Measurements from ENCODE around the gene TRIM71. TPM values are rescaled to one million over a fixed set of nuclear protein-coding genes. Genes with fewer than 3 reads are reported as not detected.

The TRIM71 gene
- polyA plus RNA-seq, 6 donors from 2014 or later, result not detected

DNA sequence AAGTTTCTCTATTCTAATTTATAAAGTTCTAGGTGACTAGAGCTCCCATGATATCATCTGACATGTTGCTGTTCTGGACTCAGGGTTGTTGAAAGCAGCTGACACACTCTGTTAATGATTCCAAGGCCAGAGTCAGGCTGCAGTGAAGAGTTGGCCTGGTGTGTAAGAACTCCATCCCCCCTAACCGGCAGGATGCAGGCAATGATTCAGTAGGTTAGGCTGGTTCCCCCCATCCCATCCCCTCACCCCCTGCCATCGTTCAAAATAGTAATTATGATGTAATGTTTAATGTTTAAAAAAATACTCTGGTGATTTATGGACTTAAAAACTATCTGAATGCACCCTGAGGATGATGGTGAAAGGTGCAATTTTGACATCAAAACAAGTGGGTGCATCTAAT is 4.6 kb upstream of the TRIM71 start:
- H3K4me1 Mint-ChIP-seq, result peaks cover 3 to 22% (median 7%) of the 10 kb centered on the region in 3 donors
- H3K27me3 Mint-ChIP-seq, result peaks cover 31 to 34% (median 32%) of the 10 kb centered on the region in 3 donors
- H3K36me3 Mint-ChIP-seq, result no peaks in the 10 kb centered on the region
- peaks cover 0 to 5% (median 0%) of the 10 kb centered on the region in 7 donors for H3K9me3 Mint-ChIP-seq
- no peak for ATAC-seq (ENCODE audit: low read depth in 2 of 2)
- H3K4me3 Mint-ChIP-seq, result peak overlapping the region in 1 of 8 donors; percentile 51
- no peak overlapping the region for H3K27ac Mint-ChIP-seq
- DNase-seq, result no peak

DNA sequence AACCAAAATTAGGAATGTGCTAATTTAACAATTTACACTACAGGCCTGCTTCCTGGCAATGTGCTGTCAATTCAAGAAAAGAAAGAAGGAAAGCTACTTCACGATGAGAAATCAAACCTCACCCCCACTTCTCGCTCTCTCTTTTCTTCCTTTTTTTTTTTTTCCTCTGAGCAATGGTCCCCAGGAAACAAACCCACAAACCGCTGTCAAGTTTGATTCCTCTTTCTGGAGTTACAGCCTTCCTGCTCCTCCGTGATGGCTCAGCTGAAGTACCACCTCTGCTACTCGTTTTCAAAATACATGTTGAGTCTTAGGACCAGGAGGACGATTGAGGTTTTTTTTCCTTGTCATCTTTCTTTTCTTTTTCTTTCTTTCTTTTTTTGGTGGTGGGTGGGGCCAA is 3.4 kb upstream of the TRIM71 start:
- Mint-ChIP-seq H3K4me1 (peaks cover 8 to 28% (median 14%) of the 10 kb centered on the region in 3 donors), H3K4me3 (peak overlapping the region in 4 of 8 donors; percentile 12 to 64 (median 29)), H3K36me3 (no peaks in the 10 kb centered on the region), H3K9me3 (peaks cover 0 to 5% (median 0%) of the 10 kb centered on the region in 7 donors), H3K27ac (no peak overlapping the region), H3K27me3 (peaks cover 37 to 43% (median 41%) of the 10 kb centered on the region in 3 donors)
- ATAC-seq (ENCODE audit: low read depth in 2 of 2) (no peak), DNase-seq (no peak)

GRCh38 chr3:32815841-32816438 is 1.9 kb upstream of the TRIM71 start:
- Mint-ChIP-seq H3K36me3 (no peaks in the 10 kb centered on the region), H3K4me3 (peak overlapping the region; percentile 9 to 81 (median 76)), H3K27ac (no peak overlapping the region), H3K9me3 (peaks cover 0 to 3% (median 0%) of the 10 kb centered on the region in 7 donors), H3K27me3 (peaks cover 39 to 55% (median 43%) of the 10 kb centered on the region in 3 donors), H3K4me1 (peaks cover 8 to 28% (median 14%) of the 10 kb centered on the region in 3 donors)
- DNase-seq (no peak), ATAC-seq (ENCODE audit: low read depth in 2 of 2) (no peak)

DNA sequence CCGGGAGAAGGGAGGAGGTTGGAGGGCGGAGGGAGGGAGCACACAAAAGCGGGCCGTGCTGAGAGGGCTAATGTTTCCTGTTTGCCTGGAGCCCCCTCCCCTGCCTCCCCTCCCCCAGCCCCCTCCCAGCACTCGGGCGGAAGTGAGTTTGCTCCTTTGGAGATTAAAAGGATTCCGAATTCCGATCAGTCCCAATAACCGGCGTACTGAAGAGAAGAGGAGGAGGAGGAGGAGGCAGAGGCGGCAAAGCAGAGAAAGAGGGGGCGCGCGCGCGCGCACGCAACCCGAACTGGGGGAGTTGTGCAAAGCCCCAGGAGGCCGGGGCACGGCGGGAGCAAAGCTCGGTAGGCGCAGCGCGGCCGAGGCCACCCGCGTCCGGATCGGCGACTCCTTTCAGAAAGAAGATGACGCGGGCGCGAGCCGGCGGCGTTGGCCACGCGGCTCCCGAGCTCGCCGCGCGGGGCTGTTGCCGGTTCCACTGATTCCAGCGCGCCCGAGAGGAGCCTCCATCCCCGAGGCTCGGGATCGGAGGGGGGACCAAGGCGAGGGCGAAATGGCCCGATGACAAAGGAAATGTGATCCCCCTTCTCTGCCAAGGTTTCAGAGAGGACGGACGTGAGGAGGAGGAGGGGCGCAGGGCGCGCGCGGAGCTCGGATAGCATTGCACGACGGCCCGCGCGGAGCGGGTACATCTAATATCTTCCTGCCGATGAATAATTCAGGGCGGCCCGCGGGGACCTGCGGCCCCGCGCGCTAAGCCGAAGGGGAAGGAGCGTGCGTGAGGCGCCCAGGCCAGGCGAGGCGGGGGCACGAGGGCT is 1.1 kb upstream of the TRIM71 start:
- peaks cover 0 to under 1% (median 0%) of the 10 kb centered on the region in 7 donors for H3K9me3 Mint-ChIP-seq

GRCh38 chr3:32817257-32817557 is 590 bp upstream of the TRIM71 start:
- peak overlapping the region in 7 of 8 donors; percentile 70 to 89 (median 75) for H3K4me3 Mint-ChIP-seq
- H3K27ac Mint-ChIP-seq, result no peak overlapping the region
- H3K27me3 Mint-ChIP-seq, result peaks cover 37 to 55% (median 38%) of the 10 kb centered on the region in 3 donors
- peaks cover 8 to 28% (median 14%) of the 10 kb centered on the region in 3 donors for H3K4me1 Mint-ChIP-seq
- DNase-seq, result no peak
- no peak for ATAC-seq (ENCODE audit: low read depth in 2 of 2)
- no peaks in the 10 kb centered on the region for H3K36me3 Mint-ChIP-seq
- H3K9me3 Mint-ChIP-seq, result no peaks in the 10 kb centered on the region

More for the DNA sequence above, 1.1 kb upstream of the TRIM71 start:
- Mint-ChIP-seq H3K4me1 (peaks cover 8 to 28% (median 14%) of the 10 kb centered on the region in 3 donors), H3K27ac (peak overlapping the region in 2 of 6 donors; percentile 29 to 94), H3K4me3 (peak overlapping the region; percentile 71 to 89 (median 80)), H3K27me3 (peaks cover 37 to 52% (median 40%) of the 10 kb centered on the region in 3 donors), H3K36me3 (no peaks in the 10 kb centered on the region)
- DNase-seq, result peak; percentile 6
- ATAC-seq (ENCODE audit: low read depth in 2 of 2), result no peak

DNA sequence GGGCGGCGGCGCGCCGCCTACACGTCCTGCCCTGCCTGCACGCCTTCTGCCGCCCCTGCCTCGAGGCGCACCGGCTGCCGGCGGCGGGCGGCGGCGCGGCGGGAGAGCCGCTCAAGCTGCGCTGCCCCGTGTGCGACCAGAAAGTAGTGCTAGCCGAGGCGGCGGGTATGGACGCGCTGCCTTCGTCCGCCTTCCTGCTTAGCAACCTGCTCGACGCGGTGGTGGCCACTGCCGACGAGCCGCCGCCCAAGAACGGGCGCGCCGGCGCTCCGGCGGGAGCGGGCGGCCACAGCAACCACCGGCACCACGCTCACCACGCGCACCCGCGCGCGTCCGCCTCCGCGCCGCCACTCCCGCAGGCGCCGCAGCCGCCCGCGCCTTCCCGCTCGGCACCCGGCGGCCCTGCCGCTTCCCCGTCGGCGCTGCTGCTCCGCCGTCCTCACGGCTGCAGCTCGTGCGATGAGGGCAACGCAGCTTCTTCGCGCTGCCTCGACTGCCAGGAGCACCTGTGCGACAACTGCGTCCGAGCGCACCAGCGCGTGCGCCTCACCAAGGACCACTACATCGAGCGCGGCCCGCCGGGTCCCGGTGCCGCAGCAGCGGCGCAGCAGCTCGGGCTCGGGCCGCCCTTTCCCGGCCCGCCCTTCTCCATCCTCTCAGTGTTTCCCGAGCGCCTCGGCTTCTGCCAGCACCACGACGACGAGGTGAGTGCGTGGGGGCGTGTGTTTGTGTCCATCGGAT is 602 bp downstream of the TRIM71 start:
- H3K9me3 Mint-ChIP-seq, result no peaks in the 10 kb centered on the region
- H3K36me3 Mint-ChIP-seq, result no peaks in the 10 kb centered on the region
- DNase-seq, result no peak
- H3K4me3 Mint-ChIP-seq, result peak overlapping the region in 7 of 8 donors; percentile 51 to 86 (median 80)
- H3K4me1 Mint-ChIP-seq, result peaks cover 8 to 28% (median 14%) of the 10 kb centered on the region in 3 donors
- peaks cover 37 to 55% (median 43%) of the 10 kb centered on the region in 3 donors for H3K27me3 Mint-ChIP-seq
- ATAC-seq (ENCODE audit: low read depth in 2 of 2), result no peak
- peak overlapping the region in 1 of 6 donors; percentile 10 for H3K27ac Mint-ChIP-seq

- H3K27me3 Mint-ChIP-seq, result peaks cover 37 to 55% (median 43%) of the 10 kb centered on the region in 3 donors
- ATAC-seq (ENCODE audit: low read depth in 2 of 2) (no peak), DNase-seq (no peak)
- no peaks in the 10 kb centered on the region for H3K9me3 Mint-ChIP-seq
- H3K36me3 Mint-ChIP-seq, result no peaks in the 10 kb centered on the region
- H3K4me1 Mint-ChIP-seq, result peaks cover 8 to 28% (median 14%) of the 10 kb centered on the region in 3 donors
- H3K27ac Mint-ChIP-seq, result peak overlapping the region in 1 of 6 donors; percentile 10
- peak overlapping the region; percentile 15 to 86 (median 80) for H3K4me3 Mint-ChIP-seq
These were observed 1.2 kb downstream of the TRIM71 start for GRCh38 chr3:32818970-32819511.

GRCh38 chr3:32819551-32820348 is 2.0 kb downstream of the TRIM71 start:
- Mint-ChIP-seq H3K4me3 (peak overlapping the region; percentile 18 to 86 (median 80)), H3K36me3 (no peaks in the 10 kb centered on the region)

DNA sequence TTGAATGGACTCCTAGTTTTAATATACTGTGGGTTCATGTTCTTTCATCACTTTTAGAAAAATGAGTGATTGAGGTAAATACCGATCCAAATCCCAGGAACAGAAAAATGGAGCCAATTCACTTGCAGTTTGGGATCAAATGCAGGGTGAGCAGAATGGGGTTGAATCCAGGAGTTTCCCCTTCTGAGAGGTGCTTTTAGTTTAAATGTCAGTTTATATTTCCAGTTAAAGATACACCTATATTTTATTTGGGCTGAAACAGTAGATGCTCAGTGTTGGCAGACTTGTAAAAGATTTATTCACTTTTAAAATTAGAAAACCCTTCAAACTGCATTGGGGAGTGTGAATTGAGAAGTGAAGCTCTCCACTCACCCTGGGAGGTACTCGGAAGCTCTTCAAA is 2.6 kb downstream of the TRIM71 start:
- no peak overlapping the region for H3K27ac Mint-ChIP-seq
- no peaks in the 10 kb centered on the region for H3K9me3 Mint-ChIP-seq
- H3K36me3 Mint-ChIP-seq, result no peaks in the 10 kb centered on the region
- DNase-seq, result no peak
- H3K4me1 Mint-ChIP-seq, result peaks cover 5 to 14% (median 7%) of the 10 kb centered on the region in 3 donors
- ATAC-seq (ENCODE audit: low read depth in 2 of 2), result no peak
- H3K4me3 Mint-ChIP-seq, result peak overlapping the region in 2 of 8 donors; percentile 18 to 45
- H3K27me3 Mint-ChIP-seq, result peaks cover 28 to 46% (median 36%) of the 10 kb centered on the region in 3 donors

More at GRCh38 chr3:32819551-32820348, 2.0 kb downstream of the TRIM71 start:
- ATAC-seq (ENCODE audit: low read depth in 2 of 2), result no peak
- no peak for DNase-seq
- no peak overlapping the region for H3K27ac Mint-ChIP-seq
- H3K27me3 Mint-ChIP-seq, result peaks cover 35 to 50% (median 36%) of the 10 kb centered on the region in 3 donors
- H3K4me1 Mint-ChIP-seq, result peaks cover 5 to 21% (median 9%) of the 10 kb centered on the region in 3 donors
- no peaks in the 10 kb centered on the region for H3K9me3 Mint-ChIP-seq

- H3K4me3 Mint-ChIP-seq, result peak overlapping the region in 1 of 8 donors; percentile 45
- no peaks in the 10 kb centered on the region for H3K36me3 Mint-ChIP-seq
- no peaks in the 10 kb centered on the region for H3K9me3 Mint-ChIP-seq
- ATAC-seq (ENCODE audit: low read depth in 2 of 2) (no peak), DNase-seq (no peak)
- peaks cover 21 to 39% (median 29%) of the 10 kb centered on the region in 3 donors for H3K27me3 Mint-ChIP-seq
- no peak overlapping the region for H3K27ac Mint-ChIP-seq
- peaks cover 5 to 7% (median 7%) of the 10 kb centered on the region in 3 donors for H3K4me1 Mint-ChIP-seq
These were observed 3.3 kb downstream of the TRIM71 start for GRCh38 chr3:32820971-32821685.

DNA sequence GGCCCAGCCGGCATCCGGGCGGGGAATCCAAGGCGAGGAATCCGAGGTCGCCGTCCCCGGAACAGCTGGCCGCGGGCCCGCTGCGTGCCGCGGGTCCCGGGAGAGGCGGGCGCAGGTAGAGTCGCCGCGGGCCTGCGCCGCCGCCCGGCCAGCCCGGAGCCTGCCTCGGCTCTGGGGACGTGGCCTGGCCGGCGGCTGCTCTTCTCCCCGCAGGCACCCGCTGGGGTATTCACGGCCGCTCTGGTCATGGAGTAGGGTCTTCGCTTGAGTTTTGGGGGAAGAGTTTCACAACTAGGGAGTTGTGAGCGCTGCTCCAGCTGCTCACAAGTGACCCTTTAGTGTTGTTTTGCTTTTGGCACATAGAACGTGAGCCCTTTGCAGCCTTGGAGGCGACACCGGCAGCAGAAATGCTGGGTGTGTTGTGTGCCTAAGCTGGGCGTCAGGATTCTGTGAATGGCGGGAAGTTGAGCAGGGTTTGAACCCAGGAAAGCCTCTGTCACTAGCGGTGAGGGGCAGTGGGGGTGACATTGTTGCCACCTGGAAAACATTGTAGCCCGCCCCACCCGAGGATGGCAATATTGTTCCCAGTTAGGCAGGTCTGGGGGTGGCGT is 4.0 kb downstream of the TRIM71 start:
- no peaks in the 10 kb centered on the region for H3K36me3 Mint-ChIP-seq
- no peaks in the 10 kb centered on the region for H3K9me3 Mint-ChIP-seq
- DNase-seq (no peak), ATAC-seq (ENCODE audit: low read depth in 2 of 2) (no peak)
- H3K4me1 Mint-ChIP-seq, result peaks cover 5 to 7% (median 6%) of the 10 kb centered on the region in 3 donors
- H3K27me3 Mint-ChIP-seq, result peaks cover 19 to 35% (median 29%) of the 10 kb centered on the region in 3 donors
- H3K4me3 Mint-ChIP-seq, result no peak overlapping the region
- no peak overlapping the region for H3K27ac Mint-ChIP-seq
